Endometrial microvascular endothelial cells (primary cell): Measurements from ENCODE around the gene RTN4RL1. TPM values are rescaled to one million over a fixed set of nuclear protein-coding genes. Genes with fewer than 3 reads are reported as not detected.

ENCODE experiments used
- in situ Hi-C: cut with HindIII; loops from 2 replicates; pipeline ENCODE4 v1.10.0; 2017; ENCODE audit warnings: low sequenced_read_pairs, low pct_unique_long_range_greater_than_20kb; ENCODE audit errors: inconsistent ontology term
- total RNA-seq: library from RNA; depleted of rRNA; stranded (reverse); fragments of >200 nt; gene quantifications from one replicate; pipeline ENCODE4 v1.2.3, GENCODE V29; 2015; ENCODE audit errors: inconsistent ontology term

RTN4RL1 gene
- total RNA-seq, 1 donor from 2014 or later, result not detected

- in situ Hi-C loops, result loop anchor here (10.0 kb wide), 1 partner anchor 114 kb away; no protein-coding TSS in a partner anchor
Measured at GRCh38 chr17:2060681-2061440, 35.7 kb upstream of the RTN4RL1 start.

GRCh38 chr17:2060385-2060658, 35.2 kb upstream of the RTN4RL1 start:
- in situ Hi-C loops, result loop anchor here (10.0 kb wide), 1 partner anchor 114 kb away; no protein-coding TSS in a partner anchor

- in situ Hi-C loops, result loop anchor here (10.0 kb wide), 1 partner anchor 115 kb away; no protein-coding TSS in a partner anchor
Measured at GRCh38 chr17:2059547-2060384, 34.6 kb upstream of the RTN4RL1 start.

GRCh38 chr17:2058586-2059546, 33.7 kb upstream of the RTN4RL1 start:
- in situ Hi-C loops, result no loop called here

GRCh38 chr17:2057760-2058585, 32.8 kb upstream of the RTN4RL1 start:
- in situ Hi-C loops, result no loop called here

GRCh38 chr17:2057175-2057759, 32.1 kb upstream of the RTN4RL1 start:
- in situ Hi-C loops, result no loop called here

GRCh38 chr17:2056206-2057174, 31.4 kb upstream of the RTN4RL1 start:
- in situ Hi-C loops, result no loop called here

GRCh38 chr17:2055292-2056205, 30.4 kb upstream of the RTN4RL1 start:
- in situ Hi-C loops, result no loop called here

GRCh38 chr17:2054512-2055291, 29.6 kb upstream of the RTN4RL1 start, which contains the start of gene HIC1:
HIC1 (plus strand) TSS chr17:2055103; CDS start chr17:2056691, 1,588 bp downstream.
- in situ Hi-C loops, result no loop called here

- in situ Hi-C loops, result no loop called here
Measured at GRCh38 chr17:2054262-2054511, 29.1 kb upstream of the RTN4RL1 start.

- in situ Hi-C loops, result no loop called here
Measured at GRCh38 chr17:2053380-2054261, 28.5 kb upstream of the RTN4RL1 start.

- in situ Hi-C loops, result no loop called here
Measured at GRCh38 chr17:2051933-2052559, 26.9 kb upstream of the RTN4RL1 start.

GRCh38 chr17:2051061-2051932, 26.2 kb upstream of the RTN4RL1 start:
- in situ Hi-C loops, result no loop called here
